Endothelial cell (in vitro differentiated cells): Measurements from ENCODE around the gene CAMTA1. TPM values are rescaled to one million over a fixed set of nuclear protein-coding genes. Genes with fewer than 3 reads are reported as not detected.
"Not testable (repeated sequence)": the region's sequence is repeated elsewhere in the genome, so short reads cannot be mapped to it uniquely, and the experiment has no call there.

Experiments used
- DNase-seq: peaks from one replicate; pipeline ENCODE4 v3.0.0; 2021; ENCODE audit warnings: low spot score
- H3K27ac Mint-ChIP-seq: one replicate; pipeline ENCODE4 v1.8.0; 2021; ENCODE audit warnings: mixed read lengths, inconsistent platforms; ENCODE audit not compliant: unreplicated experiment
- H3K27me3 Mint-ChIP-seq: one replicate; pipeline ENCODE4 v1.8.0; 2021; ENCODE audit warnings: mild to moderate bottlenecking, moderate library complexity, mixed read lengths, inconsistent platforms; ENCODE audit not compliant: unreplicated experiment
- H3K36me3 Mint-ChIP-seq: one replicate; pipeline ENCODE4 v1.8.0; 2021; ENCODE audit warnings: mild to moderate bottlenecking, low read depth, mixed read lengths, inconsistent platforms; ENCODE audit not compliant: unreplicated experiment
- H3K4me1 Mint-ChIP-seq: one replicate; pipeline ENCODE4 v1.8.0; 2021; ENCODE audit warnings: mild to moderate bottlenecking, mixed read lengths, inconsistent platforms; ENCODE audit not compliant: unreplicated experiment
- H3K4me3 Mint-ChIP-seq: one replicate; pipeline ENCODE4 v1.8.0; 2021; ENCODE audit warnings: mild to moderate bottlenecking, mixed read lengths, inconsistent platforms; ENCODE audit not compliant: unreplicated experiment
- H3K9me3 Mint-ChIP-seq: one replicate; pipeline ENCODE4 v1.8.0; 2021; ENCODE audit warnings: mixed read lengths, inconsistent platforms; ENCODE audit not compliant: unreplicated experiment
- total RNA-seq: library from RNA; stranded (reverse); fragmentation: NEBNext Ultra II Directional; extraction: Animal tissue kit (Norgen Biotek cat#: 25700); gene quantifications from one replicate; pipeline ENCODE4 v1.2.1, GENCODE V29; 2021; ENCODE audit not compliant: unreplicated experiment
- TF ChIP-seq, protein P1 (sequence below): fragments of 200-600 bp; sonication (generic); IDR thresholded peaks from one replicate; pipeline ENCODE4 v1.5.0; 2021; ENCODE audit warnings: antibody characterized with exemption; ENCODE audit not compliant: unreplicated experiment

CAMTA1 gene
- total RNA-seq, 1 donor from 2014 or later: 87.3 TPM

DNA sequence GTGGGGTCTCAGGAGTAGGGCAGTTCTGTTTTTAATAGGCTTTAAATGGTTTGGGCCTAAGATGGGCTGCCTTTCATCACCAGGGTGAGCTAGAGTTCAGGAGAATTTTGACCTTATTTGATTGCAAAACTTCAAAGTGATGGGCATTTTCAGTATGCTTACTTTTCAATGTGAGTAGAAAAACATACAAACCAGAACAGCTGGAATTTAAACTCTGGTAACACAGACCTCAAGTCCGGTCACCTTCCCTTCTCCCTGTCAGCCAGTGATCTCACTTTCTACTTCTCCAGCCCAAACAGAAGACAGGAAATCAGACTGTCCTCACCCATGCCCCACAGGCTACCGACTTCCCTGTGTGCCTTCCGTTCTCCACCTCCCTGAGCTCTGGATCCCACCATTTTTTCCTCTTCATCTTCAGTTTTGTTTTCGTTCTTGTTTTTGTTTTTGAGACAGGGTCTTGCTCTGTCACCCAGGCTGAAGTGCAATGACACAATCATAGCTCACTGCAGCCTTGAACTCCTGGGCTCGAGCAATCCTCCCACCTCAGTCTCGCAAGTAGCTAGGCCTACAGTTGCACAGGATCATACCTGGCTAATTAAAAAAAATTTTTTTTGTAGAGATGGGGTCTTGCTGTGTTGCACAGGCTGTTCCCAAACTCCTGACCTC is 374.0 kb downstream of the CAMTA1 start:
- H3K4me1 Mint-ChIP-seq: no peaks in the 10 kb centered on the region
- TF ChIP-seq, protein P1, sequence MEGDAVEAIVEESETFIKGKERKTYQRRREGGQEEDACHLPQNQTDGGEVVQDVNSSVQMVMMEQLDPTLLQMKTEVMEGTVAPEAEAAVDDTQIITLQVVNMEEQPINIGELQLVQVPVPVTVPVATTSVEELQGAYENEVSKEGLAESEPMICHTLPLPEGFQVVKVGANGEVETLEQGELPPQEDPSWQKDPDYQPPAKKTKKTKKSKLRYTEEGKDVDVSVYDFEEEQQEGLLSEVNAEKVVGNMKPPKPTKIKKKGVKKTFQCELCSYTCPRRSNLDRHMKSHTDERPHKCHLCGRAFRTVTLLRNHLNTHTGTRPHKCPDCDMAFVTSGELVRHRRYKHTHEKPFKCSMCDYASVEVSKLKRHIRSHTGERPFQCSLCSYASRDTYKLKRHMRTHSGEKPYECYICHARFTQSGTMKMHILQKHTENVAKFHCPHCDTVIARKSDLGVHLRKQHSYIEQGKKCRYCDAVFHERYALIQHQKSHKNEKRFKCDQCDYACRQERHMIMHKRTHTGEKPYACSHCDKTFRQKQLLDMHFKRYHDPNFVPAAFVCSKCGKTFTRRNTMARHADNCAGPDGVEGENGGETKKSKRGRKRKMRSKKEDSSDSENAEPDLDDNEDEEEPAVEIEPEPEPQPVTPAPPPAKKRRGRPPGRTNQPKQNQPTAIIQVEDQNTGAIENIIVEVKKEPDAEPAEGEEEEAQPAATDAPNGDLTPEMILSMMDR: no peak
- H3K9me3 Mint-ChIP-seq: no peaks in the 10 kb centered on the region
- peaks cover 6% of the 10 kb centered on the region for H3K36me3 Mint-ChIP-seq
- no peak overlapping the region for H3K4me3 Mint-ChIP-seq
- no peak for DNase-seq
- H3K27ac Mint-ChIP-seq: no peak overlapping the region
- H3K27me3 Mint-ChIP-seq: peaks cover 2% of the 10 kb centered on the region

DNA sequence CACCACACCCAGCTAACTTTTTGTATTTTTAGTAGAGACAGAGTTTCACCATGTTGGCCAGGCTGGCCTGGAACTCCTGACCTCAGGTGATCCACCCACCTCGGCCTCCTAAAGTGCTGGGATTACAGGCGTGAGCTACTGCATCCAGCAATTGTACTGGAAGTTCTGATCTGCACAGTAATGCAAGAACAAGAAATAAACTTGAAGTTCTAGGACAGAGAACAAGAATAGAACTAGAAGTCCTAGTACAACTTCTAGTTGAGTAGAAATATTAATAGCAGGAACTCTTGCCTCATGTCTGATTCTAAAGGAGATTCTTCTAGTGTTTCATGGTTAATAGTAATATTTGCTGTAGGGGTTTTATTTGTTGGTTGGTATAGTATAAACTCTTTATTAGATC is 383.3 kb downstream of the CAMTA1 start:
- not testable (repeated sequence) for H3K27me3 Mint-ChIP-seq, DNase-seq, H3K27ac Mint-ChIP-seq, H3K4me1 Mint-ChIP-seq, H3K4me3 Mint-ChIP-seq, H3K36me3 Mint-ChIP-seq, H3K9me3 Mint-ChIP-seq

DNA sequence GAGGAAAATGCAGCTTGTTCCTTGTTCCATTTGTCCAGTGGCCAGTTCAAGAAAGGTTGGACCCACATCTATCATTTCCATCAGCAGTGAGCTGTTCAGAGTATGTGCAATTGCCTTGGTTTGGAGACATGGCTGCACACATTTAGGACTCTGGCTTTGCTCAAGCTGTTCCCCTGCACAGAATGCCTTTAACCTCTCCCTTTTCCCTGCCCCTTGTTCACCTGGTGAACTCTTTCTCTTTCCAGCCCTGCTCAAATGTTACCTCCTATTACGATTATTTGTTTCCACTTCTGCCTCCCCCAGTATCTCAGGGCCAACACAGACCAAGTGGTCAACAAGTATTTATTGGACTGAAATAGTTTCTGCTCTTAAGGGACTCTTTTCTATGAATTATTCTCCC is 385.9 kb downstream of the CAMTA1 start:
- no peak overlapping the region for H3K27ac Mint-ChIP-seq
- no peaks in the 10 kb centered on the region for H3K36me3 Mint-ChIP-seq

DNA sequence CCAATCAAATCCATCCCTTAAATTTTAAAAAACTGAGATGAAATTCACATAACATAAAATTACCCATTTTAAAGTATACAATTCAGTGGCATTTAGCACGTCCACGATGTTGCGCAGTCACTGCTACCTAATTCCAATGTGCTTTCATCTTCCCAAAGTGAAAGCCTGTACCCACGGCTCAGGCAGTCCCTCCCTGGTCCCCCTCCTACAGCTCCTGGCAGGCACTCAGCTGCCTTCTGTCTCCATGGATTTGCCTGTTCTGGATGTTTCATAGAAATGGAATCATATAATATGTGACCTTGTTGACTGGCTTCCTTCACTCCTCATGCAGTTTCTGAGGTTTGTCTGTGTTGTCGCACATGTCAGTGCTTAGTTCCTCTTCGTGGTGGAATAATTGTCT is 386.3 kb downstream of the CAMTA1 start:
- Mint-ChIP-seq H3K27ac (no peak overlapping the region), H3K9me3 (no peaks in the 10 kb centered on the region), H3K36me3 (no peaks in the 10 kb centered on the region), H3K27me3 (no peaks in the 10 kb centered on the region), H3K4me1 (no peaks in the 10 kb centered on the region), H3K4me3 (no peak overlapping the region)
- DNase-seq: no peak
- TF ChIP-seq, protein P1: no peak

More for the DNA sequence above, 385.9 kb downstream of the CAMTA1 start:
- Mint-ChIP-seq H3K27me3 (no peaks in the 10 kb centered on the region), H3K4me3 (no peak overlapping the region), H3K4me1 (no peaks in the 10 kb centered on the region), H3K9me3 (no peaks in the 10 kb centered on the region)
- no peak for DNase-seq
- TF ChIP-seq, protein P1: no peak

DNA sequence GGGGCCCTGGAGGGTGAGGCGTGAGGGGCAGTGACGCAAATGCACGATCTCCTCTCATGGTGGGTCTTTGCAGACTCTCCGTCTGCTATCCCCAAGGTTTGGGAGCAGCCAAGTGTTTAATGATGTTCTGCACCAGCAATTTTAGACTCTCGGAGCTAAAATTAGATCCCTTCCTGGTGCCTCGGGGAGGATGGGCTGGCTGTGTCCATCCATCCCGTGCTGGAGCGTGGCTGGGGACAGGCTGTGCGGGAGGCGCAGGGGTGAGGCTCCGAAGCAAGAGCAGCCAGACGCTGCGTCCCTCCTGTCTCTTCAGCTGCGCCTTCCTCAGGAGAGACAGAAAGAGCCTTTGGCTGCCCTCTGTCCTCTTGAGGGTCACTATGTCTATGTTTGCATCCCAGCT is 387.6 kb downstream of the CAMTA1 start:
- TF ChIP-seq, protein P1: no peak
- H3K4me3 Mint-ChIP-seq: no peak overlapping the region
- H3K9me3 Mint-ChIP-seq: no peaks in the 10 kb centered on the region

More for the DNA sequence above, 387.6 kb downstream of the CAMTA1 start:
- peaks cover 1% of the 10 kb centered on the region for H3K36me3 Mint-ChIP-seq
- DNase-seq: no peak
- H3K27me3 Mint-ChIP-seq: no peaks in the 10 kb centered on the region
- H3K4me1 Mint-ChIP-seq: no peaks in the 10 kb centered on the region
- no peak overlapping the region for H3K27ac Mint-ChIP-seq
